Measurements from ENCODE around the gene RANGRF. TPM values are rescaled to one million over a fixed set of nuclear protein-coding genes. Genes with fewer than 3 reads are reported as not detected.

Gene RANGRF
- total and polyA plus RNA-seq, 10 donors: 18.9 to 55.9 (median 23.1) TPM

GRCh38 chr17:8264320-8264719 is 24.1 kb upstream of the RANGRF start:
- no peak for DNase-seq
- WGBS, 5 donors: 92 to 97% (median 96%) methylated on average over 9 to 10 of the region's 10 CpGs
- Histone ChIP-seq H3K9me3 (no peaks in the 10 kb centered on the region), H3K36me3 (peaks cover 2 to 96% (median 78%) of the 10 kb centered on the region in 6 donors), H3K27me3 (replicated peaks in 1 of 7) (no peaks in the 10 kb centered on the region), H3K4me1 (no peaks in the 10 kb centered on the region), H3K27ac (no peak overlapping the region), H3K4me3 (no peak overlapping the region)
- intact Hi-C loops (cut with DNase I; ENCODE audit: low total_unique reads): no loop called here
- TF ChIP-seq CTCF (IDR thresholded peaks at IDR 0.05 in 8 of 11, conservative IDR thresholded peaks at IDR 0.05 in 3 of 11) (no peak), POLR2A (IDR thresholded peaks at IDR 0.05) (no peak), POLR2AphosphoS5 (IDR thresholded peaks at IDR 0.05) (no peak)

GRCh38 chr17:8264836-8265542 is 23.5 kb upstream of the RANGRF start:
- TF ChIP-seq CTCF (IDR thresholded peaks at IDR 0.05 in 8 of 11, conservative IDR thresholded peaks at IDR 0.05 in 3 of 11) (no peak), POLR2A (IDR thresholded peaks at IDR 0.05) (no peak), POLR2AphosphoS5 (IDR thresholded peaks at IDR 0.05) (no peak)
- 94 to 98% (median 96%) methylated on average over 18 of the region's 18 CpGs for WGBS, 5 donors
- no peak for DNase-seq
- Histone ChIP-seq H3K27me3 (replicated peaks in 1 of 7) (no peaks in the 10 kb centered on the region), H3K9me3 (no peaks in the 10 kb centered on the region), H3K27ac (no peak overlapping the region), H3K36me3 (peaks cover 2 to 96% (median 76%) of the 10 kb centered on the region in 6 donors), H3K4me1 (no peaks in the 10 kb centered on the region), H3K4me3 (no peak overlapping the region)
- intact Hi-C loops (cut with DNase I; ENCODE audit: low total_unique reads): no loop called here

- WGBS, 5 donors: 94 to 97% (median 97%) methylated on average over 22 to 29 of the region's 29 CpGs
- peaks cover 2 to 83% (median 63%) of the 10 kb centered on the region in 6 donors for H3K36me3 ChIP-seq
- DNase-seq: no peak
These were observed 21.6 kb upstream of the RANGRF start for GRCh38 chr17:8266648-8267479.

More at GRCh38 chr17:8266648-8267479, 21.6 kb upstream of the RANGRF start:
- intact Hi-C loops (cut with DNase I; ENCODE audit: low total_unique reads): no loop called here
- TF ChIP-seq POLR2AphosphoS5 (IDR thresholded peaks at IDR 0.05): no peak
- no peak for TF ChIP-seq CTCF (IDR thresholded peaks at IDR 0.05 in 8 of 11, conservative IDR thresholded peaks at IDR 0.05 in 3 of 11)
- no peak for TF ChIP-seq POLR2A (IDR thresholded peaks at IDR 0.05)
- Histone ChIP-seq H3K9me3 (no peaks in the 10 kb centered on the region), H3K4me1 (no peaks in the 10 kb centered on the region), H3K27ac (no peak overlapping the region), H3K4me3 (no peak overlapping the region), H3K27me3 (replicated peaks in 1 of 7) (no peaks in the 10 kb centered on the region)

Measured in spleen (tissue), 11 donors.